DMS79 (cell line): ENCODE results near the gene GNA12.
A peak's percentile ranks its signal among the peaks of the same experiment; 100 is the strongest.
"Not testable (repeated sequence)": the region's sequence is repeated elsewhere in the genome, so short reads cannot be mapped to it uniquely, and the experiment has no call there.

ENCODE experiments used
- DNase-seq: peaks from one replicate; lab custom pipeline; 2025; lab: John Stamatoyannopoulos, UW

Gene GNA12

DNA sequence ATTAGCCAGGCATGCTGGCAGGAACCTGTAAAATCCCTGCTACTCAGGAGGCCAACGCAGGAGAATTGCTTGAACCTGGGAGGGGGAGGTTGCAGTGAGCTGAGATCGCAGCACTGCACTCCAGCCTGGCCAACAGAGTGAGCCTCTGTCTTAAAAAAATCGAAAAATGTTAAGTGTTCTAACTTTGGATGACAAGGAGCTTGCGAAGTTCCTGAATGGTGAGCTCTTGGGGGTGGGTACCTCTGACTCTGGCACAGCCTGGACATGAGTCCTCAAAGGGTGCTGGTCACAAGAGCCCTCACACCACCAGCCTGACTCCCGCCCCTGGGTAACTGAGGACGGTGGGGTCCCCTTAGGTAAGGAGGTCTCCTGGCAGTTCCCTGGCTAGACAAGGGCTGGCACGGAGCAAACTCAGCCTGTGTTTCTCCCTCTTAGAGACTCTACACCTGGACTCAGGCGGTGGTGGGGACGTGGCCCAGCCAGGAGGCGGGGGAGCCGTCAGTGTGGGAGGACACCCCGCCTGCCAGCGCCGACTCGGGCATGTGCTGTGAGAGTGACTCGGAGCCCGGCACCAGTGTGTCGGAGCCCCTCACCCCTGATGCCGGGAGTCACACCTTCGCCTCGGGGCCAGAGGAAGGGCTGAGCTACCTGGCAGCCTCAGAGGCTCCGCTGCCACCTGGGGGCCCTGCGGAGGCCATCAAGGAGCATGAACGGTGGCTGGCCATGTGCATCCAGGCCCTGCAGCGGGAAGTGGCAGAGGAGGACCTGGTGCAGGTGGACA, 132.0 kb downstream of the GNA12 start:
- DNase-seq, result no peak

DNA sequence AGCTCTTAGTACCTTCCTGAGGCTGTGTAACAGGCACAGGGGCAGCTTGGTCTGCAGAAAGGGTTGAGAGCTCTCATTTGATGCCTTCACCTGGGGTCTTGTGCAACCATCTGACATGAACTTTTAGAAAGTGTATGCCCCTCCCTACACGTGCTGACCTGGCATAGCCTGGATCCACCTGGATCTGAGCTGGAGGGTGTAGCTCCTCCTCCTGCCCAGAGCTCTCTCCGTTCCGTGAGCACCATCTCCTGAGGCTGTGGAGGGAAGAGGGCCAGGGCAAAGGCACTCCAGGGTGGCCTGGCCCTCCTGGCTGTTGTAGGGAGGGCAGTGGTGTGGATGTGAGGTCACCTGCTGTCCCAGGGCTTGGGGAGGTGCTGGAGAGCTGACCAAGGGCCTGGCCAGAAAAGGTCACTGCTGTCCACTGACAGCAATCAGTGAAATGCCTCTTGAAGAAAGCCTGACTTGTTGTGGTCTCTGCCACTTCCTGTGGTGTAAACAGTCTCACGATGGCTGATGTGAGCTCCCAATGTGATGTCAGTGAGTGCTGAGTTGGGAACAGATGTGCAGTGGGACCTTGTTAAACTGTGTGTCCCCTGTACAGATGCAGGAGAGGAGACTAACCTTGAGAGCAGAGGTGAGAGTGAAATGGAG, 133.1 kb downstream of the GNA12 start:
- DNase-seq, result no peak

GRCh38 chr7:2710286-2710655, 133.8 kb downstream of the GNA12 start:
- no peak for DNase-seq

DNA sequence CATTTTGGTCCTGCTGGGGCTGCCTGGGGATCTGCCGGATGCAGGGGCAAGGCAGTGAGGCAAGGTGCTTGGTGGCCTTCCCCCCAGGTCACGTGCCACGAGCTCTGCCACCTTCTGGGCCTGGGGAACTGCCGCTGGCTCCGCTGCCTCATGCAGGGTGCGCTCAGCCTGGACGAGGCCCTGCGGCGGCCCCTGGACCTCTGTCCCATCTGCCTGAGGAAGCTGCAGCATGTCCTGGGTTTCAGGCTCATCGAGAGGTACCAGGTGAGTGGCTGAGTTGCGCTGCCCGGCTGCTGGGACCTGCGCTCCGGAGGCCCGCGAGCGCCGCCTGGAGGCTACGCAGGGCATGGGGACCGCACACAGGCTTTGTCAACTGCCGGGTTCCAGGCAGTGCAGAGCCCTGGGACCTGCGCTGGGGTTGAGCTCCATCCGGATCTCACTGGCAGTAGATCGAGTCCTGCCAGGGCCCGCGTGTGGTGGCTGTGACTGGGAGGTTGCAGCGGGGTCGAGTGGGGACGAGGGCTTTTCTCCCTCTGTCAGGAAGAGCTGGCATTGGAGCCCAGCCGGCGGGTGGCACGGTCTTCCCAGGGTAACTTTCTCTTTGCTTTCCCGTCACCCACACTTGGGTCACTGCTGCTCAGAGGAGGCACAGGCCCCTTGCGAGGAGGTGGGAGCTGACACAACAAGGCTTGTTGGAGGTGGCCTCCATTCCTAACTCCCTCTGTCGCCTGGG, 134.4 kb downstream of the GNA12 start:
- DNase-seq, result no peak

GRCh38 chr7:2708547-2709310, 135.4 kb downstream of the GNA12 start:
- no peak for DNase-seq

DNA sequence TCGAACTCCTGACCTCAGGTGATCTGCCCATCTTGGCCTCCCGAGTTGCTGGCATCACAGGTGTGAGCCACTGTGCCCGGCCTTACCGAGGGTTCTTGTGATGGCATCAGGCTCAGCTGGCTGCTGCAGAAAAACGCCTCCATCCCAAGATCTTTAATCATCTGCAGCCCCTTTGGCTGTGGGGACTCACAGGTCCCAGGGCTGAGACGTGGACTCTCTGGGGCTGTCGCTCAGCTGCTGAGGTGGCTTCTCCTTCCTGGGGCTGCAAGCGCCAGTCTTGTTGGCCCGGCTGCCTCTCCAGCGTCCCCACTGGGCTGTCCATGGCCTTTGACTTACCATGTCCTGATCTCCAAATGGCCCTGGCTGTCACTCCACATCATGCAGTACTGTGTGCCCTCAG, 136.1 kb downstream of the GNA12 start:
- DNase-seq, result no peak

GRCh38 chr7:2707481-2707880, 136.6 kb downstream of the GNA12 start:
- no peak for DNase-seq

DNA sequence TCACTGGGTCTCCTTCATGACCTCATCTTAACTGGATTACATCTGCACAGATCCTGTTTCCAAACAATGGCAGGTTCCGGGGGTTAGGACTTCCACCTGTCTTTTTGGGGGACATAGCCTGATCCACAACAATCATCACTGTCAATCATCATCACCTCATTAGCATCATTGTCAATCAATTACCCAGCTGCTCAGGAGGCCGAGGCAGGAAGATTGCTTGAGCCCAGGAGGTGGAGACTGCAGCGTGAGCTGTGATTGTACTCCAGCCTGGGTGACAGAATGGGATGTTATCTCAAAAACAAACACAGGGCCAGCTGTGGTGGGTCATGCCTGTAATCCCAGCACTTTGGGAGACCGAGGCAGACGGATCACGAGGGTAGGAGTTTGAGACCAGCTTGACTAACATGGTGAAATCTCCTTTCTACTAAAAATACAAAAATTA, 137.4 kb downstream of the GNA12 start:
- DNase-seq, result no peak

- DNase-seq, result no peak
Measured at GRCh38 chr7:2705371-2706096, 138.6 kb downstream of the GNA12 start.

DNA sequence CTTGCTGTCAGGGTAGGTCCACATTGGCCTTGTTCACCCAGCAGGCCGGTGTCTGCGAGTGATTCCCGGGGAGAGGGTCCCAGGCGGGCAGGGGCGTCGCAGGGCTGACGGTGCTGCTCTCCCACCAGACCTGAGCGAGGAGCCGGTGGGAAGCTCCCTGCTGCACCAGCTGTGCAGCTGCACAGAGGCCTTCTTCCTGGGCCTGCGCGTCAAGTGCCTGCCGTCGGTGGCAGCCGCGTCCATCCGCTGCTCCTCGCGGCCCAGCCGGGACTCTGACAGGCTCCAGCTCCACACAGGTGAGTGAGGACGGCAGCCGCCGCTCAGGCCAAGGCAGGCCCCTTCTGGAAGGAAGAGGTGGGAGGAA, 141.5 kb downstream of the GNA12 start:
- no peak for DNase-seq

DNA sequence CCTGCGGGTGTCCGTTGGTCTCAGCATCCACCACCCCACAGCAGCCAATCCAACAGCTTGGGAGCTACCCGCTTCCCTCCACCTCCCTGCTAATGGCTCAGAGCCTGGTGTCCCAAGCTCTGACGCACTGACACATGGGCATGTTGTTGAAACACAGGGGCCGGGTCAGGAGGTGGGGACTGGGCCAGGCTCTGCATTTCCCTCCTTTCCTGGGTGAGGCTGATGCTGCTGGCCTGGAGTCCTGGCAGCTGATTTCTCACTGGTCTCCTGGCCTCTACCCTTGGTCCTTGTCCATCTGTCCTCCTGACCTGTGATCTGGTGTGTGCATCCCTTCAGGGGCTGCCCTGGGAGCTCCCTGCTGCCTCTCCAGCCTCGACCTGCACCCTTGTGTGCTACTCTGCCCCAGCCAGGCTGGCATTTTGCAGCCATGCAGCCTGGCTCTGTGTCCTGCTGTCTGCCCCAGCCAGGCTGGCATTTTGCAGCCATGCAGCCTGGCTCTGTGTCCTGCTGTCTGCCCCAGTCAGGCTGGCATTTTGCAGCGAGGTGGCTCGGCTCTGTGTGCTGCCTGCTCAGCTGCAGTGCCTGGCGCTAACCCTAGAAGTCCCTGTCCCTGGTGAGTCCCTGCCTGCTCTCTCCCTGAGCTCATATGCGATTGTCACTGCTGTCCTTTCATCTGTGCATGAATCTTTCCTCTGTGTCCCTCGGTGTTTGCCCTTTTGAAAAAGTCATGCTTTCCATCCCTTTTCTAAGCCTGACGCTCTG, 142.1 kb downstream of the GNA12 start:
- no peak for DNase-seq

DNA sequence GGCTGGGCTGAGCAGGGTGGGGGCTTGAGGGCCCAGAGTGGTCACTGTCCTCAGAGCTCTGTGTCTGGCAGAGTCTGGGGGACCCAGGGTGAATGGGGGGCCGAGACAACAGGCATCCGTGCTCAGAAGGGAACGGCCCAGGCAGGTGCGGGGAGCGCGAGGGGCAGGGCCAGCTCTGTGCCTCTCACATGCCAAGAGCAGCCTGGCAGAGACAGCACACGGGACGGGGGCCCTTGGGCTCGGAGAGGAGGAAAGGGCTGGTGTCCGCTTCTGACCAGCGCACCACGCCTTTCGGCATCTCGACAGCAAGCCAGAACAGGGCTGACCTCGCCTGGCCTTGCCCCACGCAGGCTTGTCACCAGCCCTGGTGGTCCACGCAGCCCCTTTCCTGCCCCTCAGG, 142.7 kb downstream of the GNA12 start:
- DNase-seq, result no peak

- DNase-seq, result no peak
Measured at GRCh38 chr7:2700141-2700850, 143.8 kb downstream of the GNA12 start.

GRCh38 chr7:2699289-2699620, 144.9 kb downstream of the GNA12 start:
- no peak for DNase-seq

DNA sequence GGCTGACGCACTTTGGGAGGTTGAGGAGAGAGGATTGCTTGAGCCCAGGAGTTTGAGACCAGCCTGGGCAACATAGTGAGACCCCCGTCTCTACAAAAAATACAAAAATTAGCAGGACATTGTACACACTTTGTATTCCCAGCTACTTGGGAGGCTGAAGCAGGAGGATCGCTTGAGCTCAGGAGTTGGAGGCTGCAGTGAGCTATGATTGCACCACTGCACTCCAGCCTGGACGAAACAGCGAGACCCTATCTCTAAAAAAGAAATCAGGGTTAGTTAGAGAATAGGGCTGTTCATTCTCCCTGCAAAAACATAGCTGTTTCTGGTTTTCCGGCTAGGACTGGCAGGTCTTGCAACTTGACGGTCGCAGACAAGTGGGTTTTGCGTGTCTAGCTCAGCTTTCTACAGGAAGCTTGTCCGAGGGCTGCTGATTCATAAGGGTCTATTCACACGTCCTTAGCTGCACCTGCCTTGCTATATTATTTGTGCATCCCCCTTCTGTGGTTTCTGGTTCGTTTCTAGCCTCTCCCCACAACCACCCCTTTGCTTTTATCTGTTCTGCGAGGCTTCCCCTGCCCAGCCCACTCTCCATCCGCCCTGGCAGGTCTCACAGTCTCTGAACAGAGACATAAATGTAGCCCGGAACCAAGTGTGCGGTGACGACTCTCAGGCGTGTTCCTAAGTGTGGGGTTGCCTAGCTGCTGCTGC, 145.4 kb downstream of the GNA12 start:
- DNase-seq, result peak; percentile 91

- not testable (repeated sequence) for DNase-seq
Measured at GRCh38 chr7:2694122-2694436, 150.0 kb downstream of the GNA12 start.

DNA sequence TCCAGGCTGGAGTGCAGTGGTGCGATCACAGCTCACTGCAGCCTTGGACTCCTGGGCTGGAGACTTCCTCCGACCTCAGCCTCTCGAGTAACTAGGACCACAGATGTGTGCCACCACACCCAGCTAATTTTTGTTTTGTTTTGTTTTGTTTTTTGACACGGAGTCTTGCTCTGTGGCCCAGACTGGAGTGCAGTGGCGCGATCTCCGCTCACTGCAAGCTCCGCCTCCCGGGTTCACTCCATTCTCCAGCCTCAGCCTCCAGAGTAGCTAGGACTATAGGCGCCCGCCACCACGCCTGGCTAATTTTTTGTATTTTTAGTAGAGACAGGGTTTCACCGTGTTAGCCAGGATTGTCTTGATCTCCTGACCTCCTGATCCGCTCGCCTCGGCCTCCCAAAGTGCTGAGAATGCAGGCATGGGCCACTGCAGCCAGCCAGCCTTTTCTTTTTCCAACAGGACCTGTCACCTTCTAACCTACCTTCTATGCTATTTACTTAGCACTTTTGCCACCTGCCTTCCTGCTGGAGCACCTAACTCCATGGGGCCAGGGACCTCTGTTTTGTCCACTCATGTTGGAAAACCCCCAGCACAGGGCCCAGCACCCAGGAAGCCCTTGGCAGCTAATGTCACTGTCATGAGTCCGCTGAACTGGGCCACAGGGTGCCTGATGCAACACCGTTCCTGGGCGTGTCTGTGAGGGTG, 150.5 kb downstream of the GNA12 start:
- DNase-seq, result not testable (repeated sequence)

- DNase-seq, result no peak
Measured at GRCh38 chr7:2692543-2692942, 151.6 kb downstream of the GNA12 start.

- not testable (repeated sequence) for DNase-seq
Measured at GRCh38 chr7:2691932-2692439, 152.1 kb downstream of the GNA12 start.
